Brain microvascular endothelial cell (primary cell): Measurements from ENCODE around the gene SIGLEC12.
"Not testable (repeated sequence)": the region's sequence is repeated elsewhere in the genome, so short reads cannot be mapped to it uniquely, and the experiment has no call there.

Experiments used
- DNase-seq: peaks from one replicate; pipeline ENCODE4 v3.0.0-alpha.2; 2020
- H3K27ac ChIP-seq: fragments of 250-450 bp; sonication (Bioruptor Pico); 2 replicates; pipeline ENCODE4 v1.5.1; 2020; ENCODE audit warnings: mild to moderate bottlenecking, moderate library complexity
- H3K27me3 ChIP-seq: fragments of 250-450 bp; sonication (Bioruptor Pico); replicated peaks from 2 replicates; pipeline ENCODE4 v1.5.1; 2020; ENCODE audit warnings: mild to moderate bottlenecking
- H3K36me3 ChIP-seq: fragments of 250-450 bp; sonication (Bioruptor Pico); replicated peaks from 2 replicates; pipeline ENCODE4 v1.5.1; 2020; ENCODE audit warnings: mild to moderate bottlenecking
- H3K4me3 ChIP-seq: 2 replicates; pipeline ENCODE4 v1.5.1; 2011; ENCODE audit warnings: low read depth, mild to moderate bottlenecking, control low read depth, low read length, moderate library complexity
- in situ Hi-C: cut with HindIII; loops from 2 replicates; pipeline ENCODE4 v1.10.0; 2017; ENCODE audit warnings: low sequenced_read_pairs, low pct_ligation_motif_present
- TF ChIP-seq, protein P1 (sequence below): IDR thresholded peaks from 2 replicates; pipeline ENCODE4 v1.5.1; 2011; ENCODE audit warnings: low read depth, mild to moderate bottlenecking, moderate library complexity, low read length, control low read depth, inconsistent platforms; ENCODE audit errors: missing control alignments

SIGLEC12 gene

DNA sequence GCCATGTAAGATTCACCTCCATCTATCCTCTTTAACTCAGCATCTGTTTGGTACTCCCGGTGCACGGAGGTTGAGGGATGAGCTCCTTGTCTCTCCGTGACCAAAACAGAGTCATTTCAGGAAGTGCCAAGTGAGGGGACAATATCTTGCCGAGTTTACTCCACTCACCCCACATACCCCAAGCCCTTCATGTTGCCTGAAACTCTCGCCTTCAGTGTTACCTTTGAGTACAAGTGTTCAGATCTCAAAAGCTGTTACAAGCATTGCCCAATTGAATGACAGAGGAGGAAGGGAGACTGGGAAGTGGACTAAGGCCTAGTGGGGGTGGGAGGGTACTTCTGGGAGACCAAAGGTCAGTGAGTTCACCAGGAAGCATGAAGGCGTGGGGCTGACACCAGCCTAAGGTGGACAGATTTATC is 6.0 kb upstream of the SIGLEC12 start:
- in situ Hi-C loops = no loop called here
- TF ChIP-seq, protein P1, sequence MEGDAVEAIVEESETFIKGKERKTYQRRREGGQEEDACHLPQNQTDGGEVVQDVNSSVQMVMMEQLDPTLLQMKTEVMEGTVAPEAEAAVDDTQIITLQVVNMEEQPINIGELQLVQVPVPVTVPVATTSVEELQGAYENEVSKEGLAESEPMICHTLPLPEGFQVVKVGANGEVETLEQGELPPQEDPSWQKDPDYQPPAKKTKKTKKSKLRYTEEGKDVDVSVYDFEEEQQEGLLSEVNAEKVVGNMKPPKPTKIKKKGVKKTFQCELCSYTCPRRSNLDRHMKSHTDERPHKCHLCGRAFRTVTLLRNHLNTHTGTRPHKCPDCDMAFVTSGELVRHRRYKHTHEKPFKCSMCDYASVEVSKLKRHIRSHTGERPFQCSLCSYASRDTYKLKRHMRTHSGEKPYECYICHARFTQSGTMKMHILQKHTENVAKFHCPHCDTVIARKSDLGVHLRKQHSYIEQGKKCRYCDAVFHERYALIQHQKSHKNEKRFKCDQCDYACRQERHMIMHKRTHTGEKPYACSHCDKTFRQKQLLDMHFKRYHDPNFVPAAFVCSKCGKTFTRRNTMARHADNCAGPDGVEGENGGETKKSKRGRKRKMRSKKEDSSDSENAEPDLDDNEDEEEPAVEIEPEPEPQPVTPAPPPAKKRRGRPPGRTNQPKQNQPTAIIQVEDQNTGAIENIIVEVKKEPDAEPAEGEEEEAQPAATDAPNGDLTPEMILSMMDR = no peak
- no peak overlapping the region for H3K4me3 ChIP-seq
- no peak for DNase-seq
- no peaks in the 10 kb centered on the region for H3K36me3 ChIP-seq
- no peaks in the 10 kb centered on the region for H3K27me3 ChIP-seq
- H3K27ac ChIP-seq = no peak overlapping the region

DNA sequence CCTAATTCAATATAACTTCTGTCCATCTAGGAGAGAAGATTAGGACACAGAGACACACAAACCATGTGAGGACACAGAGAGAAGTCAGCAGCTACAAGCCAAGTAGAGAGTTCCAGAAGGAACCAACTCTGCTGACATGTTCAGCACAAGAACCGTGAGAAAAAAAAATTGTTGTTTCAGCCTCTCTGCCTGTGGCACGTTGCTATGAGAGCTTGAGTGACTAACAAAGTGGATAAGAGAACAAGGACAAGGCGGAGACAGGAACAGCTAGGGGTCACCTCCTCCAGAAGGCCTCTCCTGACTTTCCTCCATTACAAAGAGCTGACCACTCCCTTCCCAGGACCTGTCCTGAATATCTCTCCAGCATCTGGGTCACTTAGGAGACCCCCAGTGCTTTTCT is 5.6 kb upstream of the SIGLEC12 start:
- in situ Hi-C loops = no loop called here
- Histone ChIP-seq H3K36me3 (no peaks in the 10 kb centered on the region), H3K27ac (no peak overlapping the region), H3K4me3 (no peak overlapping the region), H3K27me3 (no peaks in the 10 kb centered on the region)
- TF ChIP-seq, protein P1 = no peak
- no peak for DNase-seq

DNA sequence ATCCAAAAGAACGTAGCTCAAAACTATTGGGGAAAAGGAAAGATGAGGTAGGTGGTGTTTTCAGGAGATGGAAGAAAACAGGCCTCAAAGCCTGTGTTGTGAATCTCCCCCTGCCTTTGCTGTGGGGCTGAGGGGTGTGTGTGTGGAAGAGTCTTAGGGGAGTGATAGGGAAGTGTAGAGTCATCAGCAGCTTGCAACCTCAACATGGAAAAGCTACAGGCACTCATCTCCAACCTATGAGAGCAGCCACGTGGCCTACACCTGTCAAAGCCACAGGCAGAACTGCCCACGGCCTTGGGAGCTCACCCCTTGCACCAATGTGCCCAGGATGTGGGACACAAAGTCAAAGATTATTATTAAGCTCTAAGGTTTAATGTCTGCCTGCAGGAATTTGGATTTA is 4.3 kb upstream of the SIGLEC12 start:
- in situ Hi-C loops = no loop called here
- TF ChIP-seq, protein P1 = no peak

DNA sequence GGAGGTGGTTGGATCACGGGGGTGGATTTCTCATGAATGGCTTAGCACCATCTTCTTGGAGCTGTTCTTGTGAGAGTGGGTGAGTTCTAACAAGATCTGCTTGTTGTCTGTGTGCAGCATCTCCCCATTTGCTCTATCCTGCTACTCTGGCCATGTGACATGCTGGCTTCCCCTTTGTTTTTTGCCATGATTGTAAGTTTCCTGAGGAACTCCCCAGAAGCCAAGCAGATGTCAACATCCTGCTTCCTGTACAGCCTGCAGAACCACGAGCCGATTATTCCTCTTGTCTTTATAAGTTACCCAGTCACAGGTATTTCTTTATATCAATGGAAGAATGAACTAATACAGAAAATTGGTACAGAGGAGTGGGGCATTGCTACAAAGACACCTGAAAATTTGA is 2.3 kb upstream of the SIGLEC12 start:
- in situ Hi-C loops = no loop called here
- TF ChIP-seq, protein P1 = no peak
- Histone ChIP-seq H3K27me3 (no peaks in the 10 kb centered on the region), H3K27ac (no peak overlapping the region), H3K36me3 (no peaks in the 10 kb centered on the region), H3K4me3 (no peak overlapping the region)
- no peak for DNase-seq

More for the DNA sequence above, 4.3 kb upstream of the SIGLEC12 start:
- Histone ChIP-seq H3K27ac (no peak overlapping the region), H3K27me3 (no peaks in the 10 kb centered on the region), H3K36me3 (no peaks in the 10 kb centered on the region), H3K4me3 (no peak overlapping the region)
- DNase-seq = no peak

DNA sequence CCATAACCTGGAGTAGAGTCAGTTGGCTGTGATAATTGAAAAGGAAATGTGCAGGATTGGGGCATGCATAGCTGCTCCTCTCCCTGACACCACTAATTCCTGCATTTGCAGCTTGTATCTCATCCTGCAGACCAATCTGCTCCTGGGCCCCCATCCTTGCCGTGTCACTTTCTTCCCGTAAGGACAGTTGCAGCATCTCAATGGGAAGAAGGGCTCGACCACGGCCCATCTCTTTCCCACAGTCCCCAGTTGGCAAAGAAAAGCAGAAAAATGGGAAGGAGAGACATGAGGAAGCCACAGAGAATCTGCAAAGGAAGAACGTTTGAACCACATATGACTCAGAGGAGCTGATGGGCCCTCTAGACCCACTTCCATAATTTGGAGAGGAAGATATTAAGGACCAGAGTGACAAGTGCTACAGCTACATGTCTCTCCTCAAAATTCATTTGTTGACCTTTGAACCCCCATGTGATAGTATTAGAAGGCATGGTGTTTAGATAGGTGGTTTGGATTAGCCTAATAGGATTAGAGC is 1.8 kb upstream of the SIGLEC12 start:
- Histone ChIP-seq H3K4me3 (no peak overlapping the region), H3K27me3 (no peaks in the 10 kb centered on the region), H3K36me3 (no peaks in the 10 kb centered on the region), H3K27ac (no peak overlapping the region)
- in situ Hi-C loops = no loop called here
- DNase-seq = no peak
- TF ChIP-seq, protein P1 = no peak

DNA sequence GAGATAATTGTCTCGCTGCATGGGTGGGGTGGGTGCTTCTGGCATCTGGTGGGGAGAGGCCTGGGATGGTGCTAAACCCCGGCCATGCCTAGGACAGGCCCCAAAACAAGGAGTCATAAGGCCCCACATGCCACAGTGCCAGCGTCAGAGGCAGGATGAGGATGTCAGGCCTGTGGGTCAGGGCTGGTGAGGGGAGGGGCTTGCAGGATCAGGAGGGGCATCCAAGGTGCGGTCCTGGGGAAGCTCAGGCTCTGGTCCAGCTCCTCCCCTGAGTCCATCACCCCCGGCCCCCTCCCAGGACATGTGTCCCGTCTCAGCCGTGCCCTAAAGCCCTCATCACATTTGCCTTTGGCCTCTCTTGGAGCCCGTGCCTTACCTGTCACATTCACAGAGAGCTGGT is 669 bp downstream of the SIGLEC12 start:
- H3K27me3 ChIP-seq, H3K4me3 ChIP-seq, H3K36me3 ChIP-seq, in situ Hi-C loops, H3K27ac ChIP-seq, DNase-seq: not testable (repeated sequence)
